22Rv1 (cell line): ENCODE results near the gene CDC20.

ENCODE experiments used
- ZFX ChIP-seq: fragments of 450-650 bp; IDR thresholded peaks from 2 replicates; pipeline ENCODE4 v1.6.1; 2017; ENCODE audit warnings: antibody characterized with exemption, borderline replicate concordance
- TF ChIP-seq, protein P1 (sequence below): fragments of 450-650 bp; IDR thresholded peaks from 2 replicates; pipeline ENCODE4 v1.5.1; 2017; ENCODE audit warnings: mild to moderate bottlenecking

DNA sequence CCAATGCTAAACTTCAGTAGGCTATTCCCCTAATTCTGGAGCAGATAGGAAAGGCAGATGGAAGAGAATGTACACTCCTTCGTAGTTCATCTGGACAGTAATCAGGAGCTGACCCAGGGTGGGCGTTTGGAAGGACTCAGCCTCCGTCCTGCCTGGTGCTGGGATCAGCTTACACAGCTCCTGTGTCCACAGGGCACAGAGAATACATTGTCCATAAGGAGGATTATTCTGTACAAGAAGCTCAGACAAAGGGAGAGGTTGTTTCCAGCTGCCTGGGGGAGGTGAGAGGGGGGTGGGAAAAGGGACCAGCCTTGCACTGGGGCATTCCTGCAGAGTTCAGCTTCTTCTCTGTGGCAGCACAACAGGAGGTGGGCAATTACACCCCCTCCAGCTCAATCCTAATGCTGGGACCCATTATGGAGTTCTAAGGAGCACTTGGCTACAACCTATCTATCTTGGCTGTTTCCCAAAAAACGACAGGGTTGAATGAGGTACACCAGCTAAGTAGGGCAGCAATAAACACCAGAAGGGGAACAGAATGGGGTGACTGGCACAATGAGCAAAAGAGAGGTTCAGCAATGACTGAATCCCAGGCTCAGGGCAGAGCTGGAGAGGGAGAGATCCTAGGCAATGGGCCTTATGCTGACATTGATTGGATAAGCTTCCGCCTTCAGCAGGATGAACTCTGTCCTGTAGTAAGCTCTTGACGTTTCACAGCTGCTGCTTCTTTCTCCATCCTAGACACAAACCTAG, 23.4 kb downstream of the CDC20 start:
- TF ChIP-seq, protein P1, sequence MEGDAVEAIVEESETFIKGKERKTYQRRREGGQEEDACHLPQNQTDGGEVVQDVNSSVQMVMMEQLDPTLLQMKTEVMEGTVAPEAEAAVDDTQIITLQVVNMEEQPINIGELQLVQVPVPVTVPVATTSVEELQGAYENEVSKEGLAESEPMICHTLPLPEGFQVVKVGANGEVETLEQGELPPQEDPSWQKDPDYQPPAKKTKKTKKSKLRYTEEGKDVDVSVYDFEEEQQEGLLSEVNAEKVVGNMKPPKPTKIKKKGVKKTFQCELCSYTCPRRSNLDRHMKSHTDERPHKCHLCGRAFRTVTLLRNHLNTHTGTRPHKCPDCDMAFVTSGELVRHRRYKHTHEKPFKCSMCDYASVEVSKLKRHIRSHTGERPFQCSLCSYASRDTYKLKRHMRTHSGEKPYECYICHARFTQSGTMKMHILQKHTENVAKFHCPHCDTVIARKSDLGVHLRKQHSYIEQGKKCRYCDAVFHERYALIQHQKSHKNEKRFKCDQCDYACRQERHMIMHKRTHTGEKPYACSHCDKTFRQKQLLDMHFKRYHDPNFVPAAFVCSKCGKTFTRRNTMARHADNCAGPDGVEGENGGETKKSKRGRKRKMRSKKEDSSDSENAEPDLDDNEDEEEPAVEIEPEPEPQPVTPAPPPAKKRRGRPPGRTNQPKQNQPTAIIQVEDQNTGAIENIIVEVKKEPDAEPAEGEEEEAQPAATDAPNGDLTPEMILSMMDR, result no peak
- no peak for TF ChIP-seq ZFX
